HEK293 (cell line): ENCODE results near the gene RFX2.
A peak's percentile ranks its signal among the peaks of the same experiment; 100 is the strongest.

ENCODE experiments used
- CTCF ChIA-PET: fragments of 350-600 bp; formaldehyde crosslinking; extraction: SDS; loops from one replicate; lab custom pipeline; 2021; ENCODE audit warnings: antibody characterized with exemption; lab: Yijun Ruan, JAX
- POLR2A ChIA-PET: fragments of 300-600 bp; formaldehyde crosslinking; extraction: SDS; loops from one replicate; lab custom pipeline; 2020; ENCODE audit warnings: antibody characterized with exemption, inconsistent platforms; lab: Yijun Ruan, JAX
- H3K27ac ChIP-seq: fragments of 200-500 bp; sonication (Bioruptor generic); 2 replicates; pipeline ENCODE4 v1.5.1; 2014; ENCODE audit warnings: low read depth, low read length, control low read depth, inconsistent platforms; ENCODE audit errors: extremely low read depth
- H3K36me3 ChIP-seq, 2 experiments: fragments of 200-500 bp in 1 of 2; sonication (Bioruptor generic) in 1 of 2; 1 replicate in 1 of 2; 2 replicates in 1 of 2; pipeline ENCODE4 v1.5.1; 2014 to 2017; ENCODE audit warnings: inconsistent platforms in 2 of 2, low read length in 2 of 2; ENCODE audit not compliant: control insufficient read depth in 2 of 2, insufficient read depth in 1 of 2
- H3K4me1 ChIP-seq: fragments of 200-500 bp; sonication (Bioruptor generic); 2 replicates; pipeline ENCODE4 v1.5.1; 2014; ENCODE audit warnings: mild to moderate bottlenecking, low read length, inconsistent platforms; ENCODE audit not compliant: control insufficient read depth, insufficient read depth
- H3K4me3 ChIP-seq: 2 replicates; pipeline ENCODE4 v1.5.1; 2011; ENCODE audit warnings: low read depth, mild to moderate bottlenecking, control low read depth, low read length, moderate library complexity
- H3K9me3 ChIP-seq: fragments of 200-500 bp; sonication (Bioruptor generic); 2 replicates; pipeline ENCODE4 v1.5.1; 2014; ENCODE audit warnings: low read depth, low read length, inconsistent platforms; ENCODE audit not compliant: control insufficient read depth, insufficient read depth
- EGR2 ChIP-seq: fragments of 450-650 bp; formaldehyde crosslinking; IDR thresholded peaks from 2 replicates; pipeline ENCODE4 v1.5.1; 2016; ENCODE audit warnings: low read depth, missing biosample characterization, missing genetic modification characterization
- GLIS1 ChIP-seq: fragments of 450-650 bp; formaldehyde crosslinking; IDR thresholded peaks from 2 replicates; pipeline ENCODE4 v1.5.1; 2016; ENCODE audit warnings: missing biosample characterization, missing genetic modification characterization
- GLIS2 ChIP-seq: fragments of 450-650 bp; formaldehyde crosslinking; IDR thresholded peaks from 2 replicates; pipeline ENCODE4 v1.5.1; 2016; ENCODE audit warnings: missing biosample characterization, missing genetic modification characterization
- OSR2 ChIP-seq: fragments of 450-650 bp; formaldehyde crosslinking; IDR thresholded peaks from 2 replicates; pipeline ENCODE4 v1.5.1; 2016; ENCODE audit warnings: missing biosample characterization, missing genetic modification characterization
- PRDM1 ChIP-seq: fragments of 450-650 bp; formaldehyde crosslinking; IDR thresholded peaks from 2 replicates; pipeline ENCODE4; 2016; ENCODE audit warnings: missing biosample characterization, missing genetic modification characterization
- SP7 ChIP-seq: fragments of 450-650 bp; formaldehyde crosslinking; IDR thresholded peaks from 2 replicates; pipeline ENCODE4 v1.5.1; 2016; ENCODE audit warnings: missing biosample characterization, missing genetic modification characterization
- TRIM28 ChIP-seq: IDR thresholded peaks from 2 replicates; pipeline ENCODE4 v1.6.1; 2011; ENCODE audit warnings: low read length, control low read depth, borderline replicate concordance
- ZBTB1 ChIP-seq: fragments of 450-650 bp; formaldehyde crosslinking; IDR thresholded peaks from 2 replicates; pipeline ENCODE4 v1.5.1; 2016; ENCODE audit warnings: missing biosample characterization, missing genetic modification characterization
- ZBTB21 ChIP-seq: fragments of 450-650 bp; formaldehyde crosslinking; IDR thresholded peaks from 2 replicates; pipeline ENCODE4 v1.5.1; 2017; ENCODE audit warnings: missing biosample characterization, missing genetic modification characterization
- ZEB2 ChIP-seq: fragments of 450-650 bp; formaldehyde crosslinking; IDR thresholded peaks from 2 replicates; pipeline ENCODE4 v1.5.1; 2016; ENCODE audit warnings: missing biosample characterization, missing genetic modification characterization
- ZFHX2 ChIP-seq: fragments of 450-650 bp; formaldehyde crosslinking; conservative IDR thresholded peaks from 2 replicates; pipeline ENCODE4 v1.5.1; 2016; ENCODE audit warnings: missing biosample characterization, missing genetic modification characterization
- ZIC2 ChIP-seq: fragments of 450-650 bp; formaldehyde crosslinking; IDR thresholded peaks from 2 replicates; pipeline ENCODE4 v1.5.1; 2016; ENCODE audit warnings: missing biosample characterization, missing genetic modification characterization
- ZNF121 ChIP-seq: fragments of 450-650 bp; formaldehyde crosslinking; IDR thresholded peaks from 2 replicates; pipeline ENCODE4 v1.5.1; 2016; ENCODE audit warnings: missing biosample characterization, missing genetic modification characterization
- ZNF169 ChIP-seq: fragments of 450-650 bp; formaldehyde crosslinking; IDR thresholded peaks from 2 replicates; pipeline ENCODE4 v1.5.1; 2016; ENCODE audit warnings: missing biosample characterization, missing genetic modification characterization
- ZNF174 ChIP-seq: fragments of 450-650 bp; formaldehyde crosslinking; IDR thresholded peaks from 2 replicates; pipeline ENCODE4 v1.5.0; 2017; ENCODE audit warnings: missing biosample characterization, mild to moderate bottlenecking, missing genetic modification characterization
- ZNF2 ChIP-seq: fragments of 450-650 bp; formaldehyde crosslinking; IDR thresholded peaks from 2 replicates; pipeline ENCODE4 v1.5.1; 2016; ENCODE audit warnings: missing biosample characterization, missing genetic modification characterization
- ZNF501 ChIP-seq: fragments of 450-650 bp; formaldehyde crosslinking; IDR thresholded peaks from 2 replicates; pipeline ENCODE4 v1.5.1; 2016; ENCODE audit warnings: missing biosample characterization, missing genetic modification characterization
- ZNF600 ChIP-seq: fragments of 450-650 bp; formaldehyde crosslinking; IDR thresholded peaks from 2 replicates; pipeline ENCODE4 v1.5.1; 2016; ENCODE audit warnings: missing biosample characterization, missing genetic modification characterization
- ZNF654 ChIP-seq: fragments of 450-650 bp; formaldehyde crosslinking; IDR thresholded peaks from 2 replicates; pipeline ENCODE4 v1.5.1; 2016; ENCODE audit warnings: low read depth, missing biosample characterization, missing genetic modification characterization
- ZNF785 ChIP-seq: fragments of 450-650 bp; formaldehyde crosslinking; IDR thresholded peaks from 2 replicates; pipeline ENCODE4 v1.5.1; 2016; ENCODE audit warnings: missing biosample characterization, missing genetic modification characterization
- TF ChIP-seq, protein P1 (sequence below): fragments of 450-650 bp; formaldehyde crosslinking; IDR thresholded peaks from 2 replicates; pipeline ENCODE4 v1.5.1; 2016; ENCODE audit warnings: missing biosample characterization, missing genetic modification characterization
- TF ChIP-seq, protein P2 (sequence below): fragments of 450-650 bp; formaldehyde crosslinking; IDR thresholded peaks from 2 replicates; pipeline ENCODE4 v1.5.1; 2016; ENCODE audit warnings: missing biosample characterization, missing genetic modification characterization
- TF ChIP-seq, protein P3 (sequence below): fragments of 450-650 bp; formaldehyde crosslinking; IDR thresholded peaks from 2 replicates; pipeline ENCODE4 v1.5.1; 2016; ENCODE audit warnings: missing biosample characterization, missing genetic modification characterization

RFX2 gene

DNA sequence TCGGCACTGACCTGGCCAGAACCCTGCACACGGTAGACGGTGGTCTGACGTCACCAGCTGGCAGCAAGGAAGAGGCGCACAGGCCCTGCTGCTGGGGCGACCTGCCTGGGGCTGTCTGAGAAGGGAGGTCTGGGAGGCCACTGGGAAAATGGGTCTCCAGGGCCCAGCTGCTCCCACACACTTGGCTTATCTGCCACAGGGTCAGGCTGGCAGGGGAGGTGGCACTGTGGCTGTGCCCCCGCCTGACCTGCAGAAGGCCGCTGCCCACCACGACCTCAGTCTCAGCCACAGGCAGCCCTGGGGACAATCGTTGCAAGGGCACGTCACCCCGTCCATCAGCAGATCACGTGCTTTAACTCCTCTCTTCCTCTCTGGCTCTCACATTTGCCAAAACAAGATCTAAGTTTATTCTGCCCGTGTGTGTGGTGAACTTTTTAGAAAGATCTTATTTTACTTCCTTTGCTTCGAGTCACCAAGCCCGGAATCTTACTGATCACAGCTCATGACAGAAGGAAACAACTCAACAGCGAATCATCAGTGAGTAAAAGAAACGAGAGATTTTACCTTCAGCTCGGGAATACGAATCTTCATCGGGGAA is 87.1 kb downstream of the RFX2 start:
- no peak overlapping the region for H3K4me3 ChIP-seq
- H3K27ac ChIP-seq: no peak overlapping the region
- no peak for TF ChIP-seq PRDM1
- TF ChIP-seq ZNF169 (tag by site-specific recombination): no peak
- no peak for TF ChIP-seq SP7 (tag by site-specific recombination)
- TF ChIP-seq, protein P1, sequence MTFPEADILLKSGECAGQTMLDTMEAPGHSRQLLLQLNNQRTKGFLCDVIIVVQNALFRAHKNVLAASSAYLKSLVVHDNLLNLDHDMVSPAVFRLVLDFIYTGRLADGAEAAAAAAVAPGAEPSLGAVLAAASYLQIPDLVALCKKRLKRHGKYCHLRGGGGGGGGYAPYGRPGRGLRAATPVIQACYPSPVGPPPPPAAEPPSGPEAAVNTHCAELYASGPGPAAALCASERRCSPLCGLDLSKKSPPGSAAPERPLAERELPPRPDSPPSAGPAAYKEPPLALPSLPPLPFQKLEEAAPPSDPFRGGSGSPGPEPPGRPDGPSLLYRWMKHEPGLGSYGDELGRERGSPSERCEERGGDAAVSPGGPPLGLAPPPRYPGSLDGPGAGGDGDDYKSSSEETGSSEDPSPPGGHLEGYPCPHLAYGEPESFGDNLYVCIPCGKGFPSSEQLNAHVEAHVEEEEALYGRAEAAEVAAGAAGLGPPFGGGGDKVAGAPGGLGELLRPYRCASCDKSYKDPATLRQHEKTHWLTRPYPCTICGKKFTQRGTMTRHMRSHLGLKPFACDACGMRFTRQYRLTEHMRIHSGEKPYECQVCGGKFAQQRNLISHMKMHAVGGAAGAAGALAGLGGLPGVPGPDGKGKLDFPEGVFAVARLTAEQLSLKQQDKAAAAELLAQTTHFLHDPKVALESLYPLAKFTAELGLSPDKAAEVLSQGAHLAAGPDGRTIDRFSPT (tag by site-specific recombination): peak; percentile 41; the same call in 1 of the 2 replicates
- no peaks in the 10 kb centered on the region for H3K36me3 ChIP-seq
- no peaks in the 10 kb centered on the region for H3K4me1 ChIP-seq
- POLR2A ChIA-PET: interaction anchor here (0.6 to 1.2 kb wide), 2 partner anchors 219 to 475 kb away, joined by 4 read pairs; no protein-coding TSS in a partner anchor
- no peaks in the 10 kb centered on the region for H3K9me3 ChIP-seq
- CTCF ChIA-PET: interaction anchor here (0.6 to 3.7 kb wide), 41 partner anchors 9 to 436 kb away, joined by 3 to 146 read pairs (median 5); partner anchors contain the start of genes DUS3L, NRTN and RANBP3

DNA sequence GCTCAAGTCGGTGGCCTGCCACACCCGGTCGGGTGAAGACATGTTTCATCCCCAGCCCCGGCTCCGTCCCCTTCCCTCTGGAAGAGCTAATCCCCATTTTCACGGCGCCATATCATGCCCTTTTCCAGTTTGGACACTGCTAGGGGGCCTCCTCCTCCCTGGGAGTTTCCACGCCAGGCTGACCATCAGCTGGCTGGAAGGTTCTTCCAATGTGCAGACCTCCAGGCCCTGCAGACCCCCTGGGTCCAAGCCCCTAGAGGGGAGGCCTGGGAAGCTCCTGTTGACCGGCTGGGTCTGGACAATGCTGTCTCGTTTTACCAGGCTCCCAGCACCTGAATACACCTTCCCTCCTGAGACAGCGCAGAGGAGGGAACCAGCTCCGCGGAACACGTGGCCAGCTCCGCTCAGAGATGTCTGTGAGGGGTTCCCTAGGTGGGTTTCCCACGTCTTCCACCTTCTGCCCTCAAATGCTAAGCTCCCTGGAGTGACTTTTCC is 87.7 kb downstream of the RFX2 start:
- TF ChIP-seq ZNF174 (no peak), ZBTB1 (tag by site-specific recombination) (no peak), ZNF2 (0 out of 2 replicates have a peak, but pooled peaks have one; percentile 5), ZBTB21 (tag by site-specific recombination) (no peak), ZNF121 (tag by site-specific recombination) (no peak), ZNF785 (tag by site-specific recombination) (no peak), OSR2 (tag by site-specific recombination) (no peak), ZNF600 (0 out of 2 replicates have a peak, but pooled peaks have one; percentile 2), GLIS2 (peak; percentile 54; the same call in 1 of the 2 replicates)
- H3K4me3 ChIP-seq: no peak overlapping the region
- ChIA-PET CTCF (interaction anchor here (0.6 to 3.7 kb wide), 49 partner anchors 8 to 879 kb away, joined by 3 to 146 read pairs (median 4); partner anchors contain the start of genes CAPS, DUS3L, NRTN and RANBP3), POLR2A (interaction anchor here (1.1 to 1.2 kb wide), 4 partner anchors 33 to 333 kb away, joined by 3 to 4 read pairs (median 4); partner anchors contain the start of gene RPL36)
- H3K36me3 ChIP-seq: no peaks in the 10 kb centered on the region
- H3K4me1 ChIP-seq: no peaks in the 10 kb centered on the region
- no peak overlapping the region for H3K27ac ChIP-seq
- H3K9me3 ChIP-seq: no peaks in the 10 kb centered on the region

DNA sequence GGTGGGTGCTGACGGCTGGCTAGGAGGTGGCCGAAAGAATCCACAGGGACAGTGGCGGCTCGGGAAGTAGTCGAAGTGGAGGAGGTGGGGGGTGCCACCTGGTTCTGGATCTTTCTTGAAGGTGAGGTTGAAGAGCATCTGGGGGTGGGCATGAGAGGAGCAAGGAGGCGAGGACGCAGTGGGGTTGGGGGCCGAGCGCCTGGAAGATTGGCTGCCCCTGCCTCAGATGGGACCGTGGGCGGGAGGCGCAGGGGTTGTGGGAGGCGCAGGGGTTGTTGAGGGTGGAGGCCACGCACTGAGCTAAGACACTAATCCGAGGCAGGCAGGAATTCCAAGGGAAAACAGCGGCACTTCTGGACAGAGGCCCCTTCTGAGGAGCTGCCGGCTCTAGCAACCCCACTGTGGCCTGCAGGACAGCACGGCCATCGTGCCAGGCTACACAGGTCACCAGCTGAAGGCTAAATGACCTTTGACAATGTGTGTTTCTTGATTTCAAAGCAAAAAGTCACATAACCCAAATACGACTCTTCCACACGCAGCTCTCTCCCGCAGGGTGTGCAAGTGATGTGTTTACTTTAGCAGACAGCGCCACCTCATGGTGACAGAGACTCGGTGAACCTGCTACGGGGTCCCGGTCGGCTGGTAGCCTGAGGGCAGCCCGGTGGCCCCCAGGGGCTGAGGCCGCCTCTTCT is 88.3 kb downstream of the RFX2 start:
- Histone ChIP-seq H3K9me3 (no peaks in the 10 kb centered on the region), H3K27ac (no peak overlapping the region), H3K4me1 (no peaks in the 10 kb centered on the region), H3K4me3 (no peak overlapping the region), H3K36me3 (no peaks in the 10 kb centered on the region)
- POLR2A ChIA-PET: interaction anchor here (1.1 to 1.2 kb wide), 4 partner anchors 32 to 332 kb away, joined by 3 to 4 read pairs (median 4); partner anchors contain the start of gene RPL36
- CTCF ChIA-PET: interaction anchor here (0.6 to 3.7 kb wide), 41 partner anchors 8 to 878 kb away, joined by 3 to 146 read pairs (median 5); partner anchors contain the start of genes CAPS, DUS3L, NRTN and RANBP3
- peak; percentile 19; the same call in 1 of the 2 replicates for TF ChIP-seq ZEB2 (tag by site-specific recombination)
- TF ChIP-seq ZNF501: no peak
- TF ChIP-seq ZNF654: peak; percentile 98
- TF ChIP-seq ZIC2 (tag by site-specific recombination): peak; percentile 31; the same call in 1 of the 2 replicates
- TF ChIP-seq ZNF2: peak; percentile 50; the same call in 1 of the 2 replicates
- TF ChIP-seq ZFHX2 (tag by site-specific recombination): peak; percentile 74
- TF ChIP-seq, protein P2, sequence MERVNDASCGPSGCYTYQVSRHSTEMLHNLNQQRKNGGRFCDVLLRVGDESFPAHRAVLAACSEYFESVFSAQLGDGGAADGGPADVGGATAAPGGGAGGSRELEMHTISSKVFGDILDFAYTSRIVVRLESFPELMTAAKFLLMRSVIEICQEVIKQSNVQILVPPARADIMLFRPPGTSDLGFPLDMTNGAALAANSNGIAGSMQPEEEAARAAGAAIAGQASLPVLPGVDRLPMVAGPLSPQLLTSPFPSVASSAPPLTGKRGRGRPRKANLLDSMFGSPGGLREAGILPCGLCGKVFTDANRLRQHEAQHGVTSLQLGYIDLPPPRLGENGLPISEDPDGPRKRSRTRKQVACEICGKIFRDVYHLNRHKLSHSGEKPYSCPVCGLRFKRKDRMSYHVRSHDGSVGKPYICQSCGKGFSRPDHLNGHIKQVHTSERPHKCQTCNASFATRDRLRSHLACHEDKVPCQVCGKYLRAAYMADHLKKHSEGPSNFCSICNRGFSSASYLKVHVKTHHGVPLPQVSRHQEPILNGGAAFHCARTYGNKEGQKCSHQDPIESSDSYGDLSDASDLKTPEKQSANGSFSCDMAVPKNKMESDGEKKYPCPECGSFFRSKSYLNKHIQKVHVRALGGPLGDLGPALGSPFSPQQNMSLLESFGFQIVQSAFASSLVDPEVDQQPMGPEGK (tag by site-specific recombination): 0 out of 2 replicates have a peak, but pooled peaks have one; percentile 51
- TF ChIP-seq PRDM1: peak; percentile 82
- TF ChIP-seq EGR2 (tag by site-specific recombination): peak; percentile 66
- no peak for TF ChIP-seq TRIM28
- peak; percentile 62 for TF ChIP-seq GLIS1 (tag by site-specific recombination)
- TF ChIP-seq, protein P3, sequence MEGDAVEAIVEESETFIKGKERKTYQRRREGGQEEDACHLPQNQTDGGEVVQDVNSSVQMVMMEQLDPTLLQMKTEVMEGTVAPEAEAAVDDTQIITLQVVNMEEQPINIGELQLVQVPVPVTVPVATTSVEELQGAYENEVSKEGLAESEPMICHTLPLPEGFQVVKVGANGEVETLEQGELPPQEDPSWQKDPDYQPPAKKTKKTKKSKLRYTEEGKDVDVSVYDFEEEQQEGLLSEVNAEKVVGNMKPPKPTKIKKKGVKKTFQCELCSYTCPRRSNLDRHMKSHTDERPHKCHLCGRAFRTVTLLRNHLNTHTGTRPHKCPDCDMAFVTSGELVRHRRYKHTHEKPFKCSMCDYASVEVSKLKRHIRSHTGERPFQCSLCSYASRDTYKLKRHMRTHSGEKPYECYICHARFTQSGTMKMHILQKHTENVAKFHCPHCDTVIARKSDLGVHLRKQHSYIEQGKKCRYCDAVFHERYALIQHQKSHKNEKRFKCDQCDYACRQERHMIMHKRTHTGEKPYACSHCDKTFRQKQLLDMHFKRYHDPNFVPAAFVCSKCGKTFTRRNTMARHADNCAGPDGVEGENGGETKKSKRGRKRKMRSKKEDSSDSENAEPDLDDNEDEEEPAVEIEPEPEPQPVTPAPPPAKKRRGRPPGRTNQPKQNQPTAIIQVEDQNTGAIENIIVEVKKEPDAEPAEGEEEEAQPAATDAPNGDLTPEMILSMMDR: peak; percentile 84; the same call in 1 of the 2 replicates
